OCI-LY3 (cell line): ENCODE data around the gene HOXC5.
A peak's percentile ranks its signal among the peaks of the same experiment; 100 is the strongest.

ENCODE experiments used
- H2AFZ ChIP-seq: fragments of 200-600, 300-600 bp; shearing (Covaris generic); 2 replicates; pipeline ENCODE4 v1.6.0; 2014; ENCODE audit warnings: antibody characterized with exemption, low read depth, low read length
- H3K27ac ChIP-seq: fragments of 200-600, 300-600 bp; sonication (generic); 2 replicates; pipeline ENCODE4 v1.5.1; 2014; ENCODE audit warnings: mild to moderate bottlenecking, low read length, moderate library complexity, mixed read lengths
- H3K27me3 ChIP-seq: fragments of 200-600, 300-600 bp; sonication (generic); 2 replicates; pipeline ENCODE4 v1.6.1; 2014; ENCODE audit warnings: low read depth, low read length, mixed read lengths
- H3K36me3 ChIP-seq: fragments of 200-600, 300-600 bp; sonication (generic); replicated peaks from 2 replicates; pipeline ENCODE3; 2014; ENCODE audit warnings: low read depth, low read length, mixed read lengths
- H3K4me1 ChIP-seq: fragments of 300-600, 200-600 bp; sonication (generic); 2 replicates; pipeline ENCODE4 v1.6.1; 2014; ENCODE audit warnings: low read length, mixed read lengths
- H3K4me2 ChIP-seq: fragments of 200-600, 300-600 bp; sonication (generic); 2 replicates; pipeline ENCODE4 v1.6.1; 2014; ENCODE audit warnings: low read length, mixed read lengths
- H3K4me3 ChIP-seq: fragments of 300-600, 200-600 bp; sonication (generic); 2 replicates; pipeline ENCODE4 v1.5.1; 2014; ENCODE audit warnings: antibody characterized with exemption, mild to moderate bottlenecking, low read length, moderate library complexity
- H3K79me2 ChIP-seq: fragments of 300-600, 200-600 bp; shearing (Covaris generic); 2 replicates; pipeline ENCODE4 v1.6.1; 2014; ENCODE audit warnings: mild to moderate bottlenecking, low read length, mixed read lengths
- H3K9ac ChIP-seq: fragments of 300-600, 200-600 bp; shearing (Covaris generic); 2 replicates; pipeline ENCODE4 v1.6.0; 2014; ENCODE audit warnings: mild to moderate bottlenecking, low read length, moderate library complexity
- H3K9me3 ChIP-seq: fragments of 200-600, 300-600 bp; shearing (Covaris generic); 2 replicates; pipeline ENCODE4 v1.6.1; 2014; ENCODE audit warnings: low read length, mixed read lengths; ENCODE audit not compliant: insufficient read depth
- H4K20me1 ChIP-seq: fragments of 200-600, 300-600 bp; sonication (generic); 2 replicates; pipeline ENCODE4 v1.6.1; 2016; ENCODE audit warnings: low read length, mixed read lengths; ENCODE audit not compliant: insufficient read depth
- CTCF ChIP-seq: fragments of 200-600, 300-600 bp; sonication (generic); IDR thresholded peaks from 2 replicates; pipeline ENCODE4 v1.5.1; 2014; ENCODE audit warnings: antibody characterized with exemption, low read length, low read depth
- EZH2phosphoT487 ChIP-seq: fragments of 200-600 bp; shearing (Covaris generic); IDR thresholded peaks from 2 replicates; pipeline ENCODE4 v1.6.1; 2018; ENCODE audit warnings: antibody characterized with exemption, mixed run types, low read depth

Gene HOXC5

GRCh38 chr12:54032627-54033100 is at the start of gene HOXC5:
Gene HOXC5, plus strand, starts transcription at chr12:54033050. Its CDS starts 73 bp downstream, at chr12:54033123.
- Histone ChIP-seq H2AFZ (no peak within 1 kb of the TSS), H3K4me2 (peak within 1 kb of the TSS; percentile 64), H3K27me3 (no peaks in the 10 kb centered on the region)

DNA sequence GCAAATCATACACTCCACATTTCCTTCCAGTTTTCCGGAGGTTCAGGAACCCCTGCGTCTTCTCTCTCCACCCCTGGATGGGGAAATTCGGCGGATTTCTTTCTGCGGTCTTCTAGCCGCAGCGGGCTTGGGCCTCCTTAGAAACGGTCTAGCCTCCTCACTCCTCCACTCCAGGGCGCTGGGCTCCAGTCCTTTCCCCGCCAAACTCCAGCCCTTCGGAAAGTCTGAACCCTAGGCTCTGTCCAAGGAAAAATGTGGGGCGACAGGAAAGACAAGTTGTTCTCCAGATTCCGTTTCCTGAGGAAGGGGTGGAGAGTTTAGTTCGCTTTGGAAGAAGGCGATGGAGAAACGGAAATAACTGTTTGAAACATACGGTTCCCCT is 49.3 kb upstream of the HOXC5 start:
- Histone ChIP-seq H3K4me1 (peaks cover 54% of the 10 kb centered on the region), H4K20me1 (no peaks in the 10 kb centered on the region), H3K4me2 (peak overlapping the region; percentile 85), H3K36me3 (no peaks in the 10 kb centered on the region), H3K27ac (no peak overlapping the region), H2AFZ (no peak overlapping the region), H3K9ac (no peak overlapping the region), H3K27me3 (no peaks in the 10 kb centered on the region), H3K9me3 (no peaks in the 10 kb centered on the region), H3K79me2 (no peaks in the 10 kb centered on the region), H3K4me3 (peak overlapping the region; percentile 77)
- no peak for TF ChIP-seq CTCF

More at GRCh38 chr12:54032627-54033100, at the start of gene HOXC5:
- Histone ChIP-seq H3K9me3 (no peaks in the 10 kb centered on the region), H3K27ac (no peak within 1 kb of the TSS), H3K9ac (no peak within 1 kb of the TSS), H3K36me3 (no peaks in the 10 kb centered on the region), H4K20me1 (no peaks in the 10 kb centered on the region), H3K4me1 (peaks cover 6% of the 10 kb centered on the region), H3K4me3 (peak within 1 kb of the TSS; percentile 63), H3K79me2 (no peaks in the 10 kb centered on the region)
- TF ChIP-seq CTCF: peak; percentile 95
- TF ChIP-seq EZH2phosphoT487: no peak

- peak overlapping the region; percentile 85 for H3K4me2 ChIP-seq
- TF ChIP-seq CTCF (no peak), EZH2phosphoT487 (no peak)
- no peaks in the 10 kb centered on the region for H3K79me2 ChIP-seq
- H3K27ac ChIP-seq: no peak overlapping the region
- peak overlapping the region; percentile 77 for H3K4me3 ChIP-seq
- H3K9ac ChIP-seq: peak overlapping the region; percentile 65
- H3K4me1 ChIP-seq: peaks cover 59% of the 10 kb centered on the region
- H3K9me3 ChIP-seq: no peaks in the 10 kb centered on the region
- no peaks in the 10 kb centered on the region for H3K36me3 ChIP-seq
- H2AFZ ChIP-seq: peak overlapping the region; percentile 68; the same call in 1 of the 2 replicates
- H4K20me1 ChIP-seq: no peaks in the 10 kb centered on the region
- H3K27me3 ChIP-seq: no peaks in the 10 kb centered on the region
Measured at GRCh38 chr12:53983950-53984572, 48.8 kb upstream of the HOXC5 start.

DNA sequence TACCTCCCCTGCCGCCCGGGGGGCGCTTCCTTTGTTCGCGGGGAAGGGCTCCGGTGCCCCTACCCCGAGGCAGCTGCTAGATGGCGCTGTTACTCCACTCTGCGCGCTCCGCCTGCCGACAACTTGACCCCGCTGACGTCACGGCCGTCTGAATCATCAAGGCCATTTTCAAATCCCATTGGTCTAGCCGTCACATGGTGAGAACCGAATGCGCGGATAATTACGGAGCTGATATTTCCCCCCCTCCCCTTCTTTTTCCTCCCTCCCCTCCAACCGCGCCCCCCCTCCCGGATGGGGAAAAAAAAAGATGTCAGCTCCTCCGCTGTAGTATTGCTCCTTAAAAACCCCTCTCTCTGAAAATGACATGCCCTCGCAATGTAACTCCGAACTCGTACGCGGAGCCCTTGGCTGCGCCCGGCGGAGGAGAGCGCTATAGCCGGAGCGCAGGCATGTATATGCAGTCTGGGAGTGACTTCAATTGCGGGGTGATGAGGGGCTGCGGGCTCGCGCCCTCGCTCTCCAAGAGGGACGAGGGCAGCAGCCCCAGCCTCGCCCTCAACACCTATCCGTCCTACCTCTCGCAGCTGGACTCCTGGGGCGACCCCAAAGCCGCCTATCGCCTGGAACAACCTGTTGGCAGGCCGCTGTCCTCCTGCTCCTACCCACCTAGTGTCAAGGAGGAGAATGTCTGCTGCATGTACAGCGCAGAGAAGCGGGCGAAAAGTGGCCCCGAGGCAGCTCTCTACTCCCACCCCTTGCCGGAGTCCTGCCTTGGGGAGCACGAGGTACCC is 47.8 kb upstream of the HOXC5 start, which contains the start of gene HOXC10:
TSS of gene HOXC10 (plus strand) at position 246 of the 791 bp plus-strand sequence. CDS start at position 360, 114 bp downstream.
- Histone ChIP-seq H3K79me2 (no peaks in the 10 kb centered on the region), H3K4me2 (peak within 1 kb of the TSS; percentile 92), H3K9me3 (no peaks in the 10 kb centered on the region), H3K4me1 (peaks cover 61% of the 10 kb centered on the region), H3K27me3 (no peaks in the 10 kb centered on the region), H3K4me3 (peak within 1 kb of the TSS; percentile 77), H3K27ac (no peak within 1 kb of the TSS), H3K36me3 (no peaks in the 10 kb centered on the region), H2AFZ (peak within 1 kb of the TSS; percentile 86), H3K9ac (peak within 1 kb of the TSS; percentile 65), H4K20me1 (no peaks in the 10 kb centered on the region)
- peak; percentile 77 for TF ChIP-seq CTCF
- no peak for TF ChIP-seq EZH2phosphoT487
